Measurements from ENCODE around the gene ARMS2.
A peak's percentile ranks its signal among the peaks of the same experiment; 100 is the strongest.

Gene ARMS2

GRCh38 chr10:122480146-122480833 lies 25.8 kb downstream of the ARMS2 start:
- no peak overlapping the region for H2BK5ac ChIP-seq (ENCODE audit: low read length)
- H3K4me1 ChIP-seq (ENCODE audit: control insufficient read depth, low read depth, low read length) = no peaks in the 10 kb centered on the region
- no peak overlapping the region for H2BK15ac ChIP-seq (replicated peaks; ENCODE audit: low read depth)
- no peak overlapping the region for H3K18ac ChIP-seq (ENCODE audit: low read length)
- no peaks in the 10 kb centered on the region for H3K79me2 ChIP-seq (ENCODE audit: control insufficient read depth, insufficient read depth, low read length)
- no peak overlapping the region for H3K9ac ChIP-seq (ENCODE audit: low read length)
- no peak overlapping the region for H4K8ac ChIP-seq (ENCODE audit: low read depth, low read length)
- H3K56ac ChIP-seq (ENCODE audit: low read length) = no peak overlapping the region
- no peak overlapping the region for H2AK5ac ChIP-seq (ENCODE audit: low read length)
- no peak overlapping the region for H2BK120ac ChIP-seq (ENCODE audit: low read depth, low read length)
- no peak overlapping the region for H4K5ac ChIP-seq (ENCODE audit: low read length)
- no peaks in the 10 kb centered on the region for H3K27me3 ChIP-seq (ENCODE audit: insufficient read depth, low read length, poor library complexity)
- H3K36me3 ChIP-seq (ENCODE audit: control insufficient read depth, insufficient read depth, low read length) = no peaks in the 10 kb centered on the region
- H3K4ac ChIP-seq (ENCODE audit: low read depth, low read length) = no peak overlapping the region
- H3K4me2 ChIP-seq (ENCODE audit: low read length) = no peak overlapping the region
- no peak overlapping the region for H3K27ac ChIP-seq (ENCODE audit: low read depth, low read length)
- no peak overlapping the region for H3K4me3 ChIP-seq (ENCODE audit: low read length)
- no peaks in the 10 kb centered on the region for H3K79me1 ChIP-seq (ENCODE audit: low read length)
- DNase-seq = no peak
- H3K23ac ChIP-seq (ENCODE audit: low read length) = no peak overlapping the region
- no CpG with 5 or more reads among the region's 10 CpGs for WGBS (ENCODE audit: extremely low coverage, insufficient coverage, low lambda C conversion rate)

GRCh38 chr10:122481296-122482056 lies 27.0 kb downstream of the ARMS2 start:
- Histone ChIP-seq H3K79me1 (ENCODE audit: low read length) (no peaks in the 10 kb centered on the region), H2BK120ac (ENCODE audit: low read depth, low read length) (no peak overlapping the region), H2BK15ac (replicated peaks; ENCODE audit: low read depth) (no peak overlapping the region), H3K23ac (ENCODE audit: low read length) (no peak overlapping the region), H3K4me2 (ENCODE audit: low read length) (no peak overlapping the region), H3K27me3 (ENCODE audit: insufficient read depth, low read length, poor library complexity) (no peaks in the 10 kb centered on the region), H3K4me1 (ENCODE audit: control insufficient read depth, low read depth, low read length) (no peaks in the 10 kb centered on the region), H3K56ac (ENCODE audit: low read length) (no peak overlapping the region), H3K27ac (ENCODE audit: low read depth, low read length) (no peak overlapping the region), H4K5ac (ENCODE audit: low read length) (no peak overlapping the region), H3K4me3 (ENCODE audit: low read length) (no peak overlapping the region), H3K4ac (ENCODE audit: low read depth, low read length) (no peak overlapping the region), H3K18ac (ENCODE audit: low read length) (no peak overlapping the region), H2AK5ac (ENCODE audit: low read length) (no peak overlapping the region), H2BK5ac (ENCODE audit: low read length) (no peak overlapping the region), H3K9ac (ENCODE audit: low read length) (no peak overlapping the region), H3K36me3 (ENCODE audit: control insufficient read depth, insufficient read depth, low read length) (no peaks in the 10 kb centered on the region), H3K79me2 (ENCODE audit: control insufficient read depth, insufficient read depth, low read length) (no peaks in the 10 kb centered on the region), H4K8ac (ENCODE audit: low read depth, low read length) (no peak overlapping the region)
- WGBS (ENCODE audit: extremely low coverage, insufficient coverage, low lambda C conversion rate) = no CpG with 5 or more reads among the region's 6 CpGs
- no peak for DNase-seq

GRCh38 chr10:122484276-122485060 lies 30.0 kb downstream of the ARMS2 start:
- Histone ChIP-seq H3K9ac (ENCODE audit: low read length) (no peak overlapping the region), H3K27ac (ENCODE audit: low read depth, low read length) (no peak overlapping the region), H3K79me2 (ENCODE audit: control insufficient read depth, insufficient read depth, low read length) (no peaks in the 10 kb centered on the region), H3K79me1 (ENCODE audit: low read length) (no peaks in the 10 kb centered on the region), H3K4me3 (ENCODE audit: low read length) (no peak overlapping the region), H4K5ac (ENCODE audit: low read length) (no peak overlapping the region), H3K27me3 (ENCODE audit: insufficient read depth, low read length, poor library complexity) (no peaks in the 10 kb centered on the region), H2BK120ac (ENCODE audit: low read depth, low read length) (no peak overlapping the region), H2BK15ac (replicated peaks; ENCODE audit: low read depth) (no peak overlapping the region), H3K36me3 (ENCODE audit: control insufficient read depth, insufficient read depth, low read length) (no peaks in the 10 kb centered on the region), H2AK5ac (ENCODE audit: low read length) (no peak overlapping the region), H2BK5ac (ENCODE audit: low read length) (no peak overlapping the region), H3K4ac (ENCODE audit: low read depth, low read length) (no peak overlapping the region), H4K8ac (ENCODE audit: low read depth, low read length) (no peak overlapping the region), H3K23ac (ENCODE audit: low read length) (no peak overlapping the region), H3K18ac (ENCODE audit: low read length) (no peak overlapping the region), H3K4me2 (ENCODE audit: low read length) (no peak overlapping the region), H3K4me1 (ENCODE audit: control insufficient read depth, low read depth, low read length) (peaks cover 4% of the 10 kb centered on the region), H3K56ac (ENCODE audit: low read length) (no peak overlapping the region)
- no peak for DNase-seq
- WGBS (ENCODE audit: extremely low coverage, insufficient coverage, low lambda C conversion rate) = no CpG with 5 or more reads among the region's 11 CpGs

GRCh38 chr10:122485670-122486069 lies 31.2 kb downstream of the ARMS2 start:
- no CpG with 5 or more reads among the region's 5 CpGs for WGBS (ENCODE audit: extremely low coverage, insufficient coverage, low lambda C conversion rate)
- H3K27ac ChIP-seq (ENCODE audit: low read depth, low read length) = peak overlapping the region; percentile 3
- no peaks in the 10 kb centered on the region for H3K36me3 ChIP-seq (ENCODE audit: control insufficient read depth, insufficient read depth, low read length)
- H4K8ac ChIP-seq (ENCODE audit: low read depth, low read length) = no peak overlapping the region
- no peak overlapping the region for H4K5ac ChIP-seq (ENCODE audit: low read length)
- no peak for DNase-seq
- no peak overlapping the region for H2BK5ac ChIP-seq (ENCODE audit: low read length)
- no peaks in the 10 kb centered on the region for H3K27me3 ChIP-seq (ENCODE audit: insufficient read depth, low read length, poor library complexity)
- H3K4me2 ChIP-seq (ENCODE audit: low read length) = no peak overlapping the region
- no peak overlapping the region for H3K23ac ChIP-seq (ENCODE audit: low read length)
- no peak overlapping the region for H3K18ac ChIP-seq (ENCODE audit: low read length)
- peaks cover 4% of the 10 kb centered on the region for H3K4me1 ChIP-seq (ENCODE audit: control insufficient read depth, low read depth, low read length)
- no peak overlapping the region for H3K56ac ChIP-seq (ENCODE audit: low read length)
- no peak overlapping the region for H2BK15ac ChIP-seq (replicated peaks; ENCODE audit: low read depth)
- no peak overlapping the region for H2BK120ac ChIP-seq (ENCODE audit: low read depth, low read length)
- no peaks in the 10 kb centered on the region for H3K79me1 ChIP-seq (ENCODE audit: low read length)
- H3K4ac ChIP-seq (ENCODE audit: low read depth, low read length) = no peak overlapping the region
- H3K9ac ChIP-seq (ENCODE audit: low read length) = no peak overlapping the region
- no peaks in the 10 kb centered on the region for H3K79me2 ChIP-seq (ENCODE audit: control insufficient read depth, insufficient read depth, low read length)
- H3K4me3 ChIP-seq (ENCODE audit: low read length) = no peak overlapping the region
- no peak overlapping the region for H2AK5ac ChIP-seq (ENCODE audit: low read length)

GRCh38 chr10:122486406-122487080 lies 32.1 kb downstream of the ARMS2 start:
- no CpG with 5 or more reads among the region's 9 CpGs for WGBS (ENCODE audit: extremely low coverage, insufficient coverage, low lambda C conversion rate)
- no peak for DNase-seq
- H3K27ac ChIP-seq (ENCODE audit: low read depth, low read length) = no peak overlapping the region
- H2BK15ac ChIP-seq (replicated peaks; ENCODE audit: low read depth) = no peak overlapping the region
- H3K4ac ChIP-seq (ENCODE audit: low read depth, low read length) = no peak overlapping the region
- H3K4me2 ChIP-seq (ENCODE audit: low read length) = no peak overlapping the region
- no peak overlapping the region for H3K4me3 ChIP-seq (ENCODE audit: low read length)
- H4K8ac ChIP-seq (ENCODE audit: low read depth, low read length) = no peak overlapping the region
- H3K27me3 ChIP-seq (ENCODE audit: insufficient read depth, low read length, poor library complexity) = no peaks in the 10 kb centered on the region
- H3K9ac ChIP-seq (ENCODE audit: low read length) = no peak overlapping the region
- no peak overlapping the region for H4K5ac ChIP-seq (ENCODE audit: low read length)
- H3K23ac ChIP-seq (ENCODE audit: low read length) = no peak overlapping the region
- H2AK5ac ChIP-seq (ENCODE audit: low read length) = no peak overlapping the region
- H2BK5ac ChIP-seq (ENCODE audit: low read length) = no peak overlapping the region
- no peaks in the 10 kb centered on the region for H3K79me2 ChIP-seq (ENCODE audit: control insufficient read depth, insufficient read depth, low read length)
- H3K4me1 ChIP-seq (ENCODE audit: control insufficient read depth, low read depth, low read length) = peaks cover 4% of the 10 kb centered on the region
- H2BK120ac ChIP-seq (ENCODE audit: low read depth, low read length) = no peak overlapping the region
- H3K79me1 ChIP-seq (ENCODE audit: low read length) = no peaks in the 10 kb centered on the region
- H3K36me3 ChIP-seq (ENCODE audit: control insufficient read depth, insufficient read depth, low read length) = no peaks in the 10 kb centered on the region
- H3K18ac ChIP-seq (ENCODE audit: low read length) = no peak overlapping the region
- H3K56ac ChIP-seq (ENCODE audit: low read length) = no peak overlapping the region

Data from mesendoderm (in vitro differentiated cells).